ENCODE measurements around the gene PDE3B.
"Not testable (repeated sequence)": the region's sequence is repeated elsewhere in the genome, so short reads cannot be mapped to it uniquely, and the experiment has no call there.

The PDE3B gene

DNA sequence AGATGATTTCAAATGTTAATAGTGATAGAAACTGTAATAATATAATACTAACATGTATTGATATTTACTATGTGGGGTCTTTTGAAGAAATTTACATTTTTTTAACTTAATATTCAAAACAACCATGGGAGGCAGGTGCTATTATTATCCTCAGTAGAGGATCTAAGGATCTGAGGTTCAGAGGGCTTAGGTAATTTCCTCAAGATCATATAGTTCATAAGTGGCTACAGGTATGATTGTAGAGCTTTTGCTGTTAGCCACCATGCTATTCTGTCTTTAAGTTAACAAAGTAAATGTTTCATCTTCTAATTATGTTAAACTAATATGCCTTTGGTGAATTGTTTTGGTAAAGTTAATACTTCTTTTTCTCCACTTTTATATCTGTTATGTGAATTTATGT, 83.6 kb downstream of the PDE3B start:
- DNase-seq (ENCODE audit: low read depth), result no peak
- TF ChIP-seq, protein P1, sequence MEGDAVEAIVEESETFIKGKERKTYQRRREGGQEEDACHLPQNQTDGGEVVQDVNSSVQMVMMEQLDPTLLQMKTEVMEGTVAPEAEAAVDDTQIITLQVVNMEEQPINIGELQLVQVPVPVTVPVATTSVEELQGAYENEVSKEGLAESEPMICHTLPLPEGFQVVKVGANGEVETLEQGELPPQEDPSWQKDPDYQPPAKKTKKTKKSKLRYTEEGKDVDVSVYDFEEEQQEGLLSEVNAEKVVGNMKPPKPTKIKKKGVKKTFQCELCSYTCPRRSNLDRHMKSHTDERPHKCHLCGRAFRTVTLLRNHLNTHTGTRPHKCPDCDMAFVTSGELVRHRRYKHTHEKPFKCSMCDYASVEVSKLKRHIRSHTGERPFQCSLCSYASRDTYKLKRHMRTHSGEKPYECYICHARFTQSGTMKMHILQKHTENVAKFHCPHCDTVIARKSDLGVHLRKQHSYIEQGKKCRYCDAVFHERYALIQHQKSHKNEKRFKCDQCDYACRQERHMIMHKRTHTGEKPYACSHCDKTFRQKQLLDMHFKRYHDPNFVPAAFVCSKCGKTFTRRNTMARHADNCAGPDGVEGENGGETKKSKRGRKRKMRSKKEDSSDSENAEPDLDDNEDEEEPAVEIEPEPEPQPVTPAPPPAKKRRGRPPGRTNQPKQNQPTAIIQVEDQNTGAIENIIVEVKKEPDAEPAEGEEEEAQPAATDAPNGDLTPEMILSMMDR (conservative IDR thresholded peaks at IDR 0.05; ENCODE audit: low read depth, low read length), result no peak
- no peak overlapping the region for H3K4me3 ChIP-seq (ENCODE audit: low read length)

DNA sequence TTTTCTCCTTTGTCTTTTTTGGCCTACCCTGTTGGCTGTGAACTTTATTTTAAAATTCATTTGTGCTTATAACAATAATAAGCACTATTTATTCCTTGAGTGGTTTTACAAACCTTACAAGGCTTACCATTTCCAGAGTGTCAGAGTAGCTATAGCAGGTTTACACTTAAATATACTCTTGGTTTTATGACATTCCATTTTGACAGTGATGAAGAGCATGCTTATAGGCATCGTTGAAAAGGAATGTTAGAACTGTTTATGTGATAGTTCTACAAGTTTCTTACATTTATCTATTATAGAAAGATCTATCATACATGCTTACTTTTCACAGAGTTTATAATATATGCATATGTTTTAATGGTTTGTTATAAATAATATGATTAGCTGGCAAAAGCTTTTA, 84.1 kb downstream of the PDE3B start:
- DNase-seq (ENCODE audit: low read depth), result no peak
- H3K4me3 ChIP-seq (ENCODE audit: low read length), result no peak overlapping the region
- TF ChIP-seq, protein P1 (conservative IDR thresholded peaks at IDR 0.05; ENCODE audit: low read depth, low read length), result no peak

DNA sequence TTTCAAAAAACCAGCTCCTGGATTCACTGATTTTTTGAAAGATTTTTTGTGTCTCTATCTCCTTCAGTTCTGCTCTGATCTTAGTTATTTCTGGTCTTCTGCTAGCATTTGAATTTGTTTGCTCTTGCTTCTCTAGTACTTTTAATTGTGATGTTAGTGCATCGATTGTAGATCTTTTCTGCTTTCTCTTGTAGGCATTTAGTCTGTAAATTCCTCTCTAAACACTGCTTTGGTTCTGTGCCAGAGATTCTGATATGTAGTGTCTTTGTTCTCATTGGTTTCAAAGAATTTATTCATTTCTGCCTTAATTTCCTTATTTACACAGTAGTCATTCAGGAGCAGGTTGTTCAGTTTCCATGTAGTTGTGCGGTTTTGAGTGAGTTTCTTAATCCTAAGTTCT, 96.9 kb downstream of the PDE3B start:
- not testable (repeated sequence) for DNase-seq (ENCODE audit: low read depth)

DNA sequence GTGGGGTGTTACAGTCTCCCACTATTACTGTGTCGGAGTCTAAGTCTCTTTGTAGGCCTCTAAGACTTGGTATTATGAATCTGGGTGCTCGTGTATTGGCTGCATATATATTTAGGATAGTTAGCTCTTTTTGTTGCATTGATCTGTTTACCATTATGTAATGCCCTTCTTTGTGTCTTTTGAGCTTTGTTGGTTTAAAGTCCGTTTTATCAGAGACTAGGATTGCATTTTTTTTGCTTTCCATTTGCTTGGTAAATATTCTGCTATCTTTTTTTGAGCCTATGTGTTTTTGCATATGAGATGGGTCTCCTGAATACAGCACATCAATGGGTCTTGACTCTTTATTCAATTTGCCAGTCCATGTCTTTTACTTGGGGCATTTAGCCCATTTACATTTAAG, 97.6 kb downstream of the PDE3B start:
- no peak overlapping the region for H3K4me3 ChIP-seq (ENCODE audit: low read length)
- TF ChIP-seq, protein P1 (conservative IDR thresholded peaks at IDR 0.05; ENCODE audit: low read depth, low read length), result no peak
- DNase-seq (ENCODE audit: low read depth), result no peak

More for the DNA sequence above, 96.9 kb downstream of the PDE3B start:
- not testable (repeated sequence) for H3K4me3 ChIP-seq (ENCODE audit: low read length)

DNA sequence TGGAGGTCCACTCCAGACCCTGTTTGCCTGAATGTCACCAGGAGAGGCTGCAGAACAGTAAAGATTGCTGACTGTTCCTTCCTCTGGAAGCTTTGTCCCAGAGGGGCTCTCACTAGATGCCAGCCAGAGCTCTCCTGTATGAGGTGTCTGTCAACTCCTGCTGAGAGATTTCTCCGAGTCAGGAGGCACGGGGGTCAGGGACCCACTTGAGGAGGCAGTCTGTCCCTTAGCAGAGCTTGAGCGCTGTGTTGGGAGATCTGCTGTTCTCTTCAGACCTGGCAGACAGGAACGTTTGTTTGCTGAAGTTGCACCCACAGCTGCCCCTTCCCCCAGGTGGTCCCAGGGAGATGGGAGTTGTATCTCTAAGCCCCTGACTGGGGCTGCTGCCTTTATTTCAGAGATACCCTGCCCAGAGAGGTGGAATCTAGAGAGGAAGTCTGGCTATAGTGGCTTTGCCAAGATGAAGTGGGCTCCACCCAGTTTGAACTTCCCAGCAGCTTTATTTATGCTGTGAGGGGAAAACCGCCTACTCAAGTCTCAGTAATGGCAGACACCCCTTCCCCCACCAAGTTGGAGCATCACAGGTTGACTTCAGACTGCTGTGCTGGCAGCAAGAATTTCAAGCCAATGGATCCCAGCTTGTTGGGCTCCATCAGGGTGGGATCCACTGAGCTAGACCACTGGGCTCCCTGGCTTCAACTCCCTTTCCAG, 99.4 kb downstream of the PDE3B start:
- H3K4me3 ChIP-seq (ENCODE audit: low read length), result no peak overlapping the region
- TF ChIP-seq, protein P1 (conservative IDR thresholded peaks at IDR 0.05; ENCODE audit: low read depth, low read length), result no peak
- DNase-seq (ENCODE audit: low read depth), result no peak

DNA sequence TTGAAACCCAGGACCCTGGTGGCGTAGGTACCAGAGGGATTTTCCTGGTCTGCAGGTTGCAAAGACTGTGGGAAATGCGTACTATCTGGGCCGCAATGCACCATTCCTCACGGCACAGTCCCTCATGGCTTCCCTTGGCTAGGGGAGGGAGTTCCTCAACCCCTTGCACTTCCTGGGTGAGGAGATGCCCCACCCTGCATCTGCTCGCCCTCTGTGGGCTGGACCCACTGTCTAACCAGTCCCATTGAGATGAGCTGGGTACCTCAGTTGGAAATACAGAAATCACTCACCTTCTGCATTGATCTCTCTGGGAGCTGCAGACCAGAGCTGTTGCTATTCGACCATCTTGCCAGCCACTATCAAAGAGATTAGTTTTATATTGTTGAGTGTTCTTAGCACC, 100.1 kb downstream of the PDE3B start:
- H3K4me3 ChIP-seq (ENCODE audit: low read length); DNase-seq (ENCODE audit: low read depth): not testable (repeated sequence)

DNA sequence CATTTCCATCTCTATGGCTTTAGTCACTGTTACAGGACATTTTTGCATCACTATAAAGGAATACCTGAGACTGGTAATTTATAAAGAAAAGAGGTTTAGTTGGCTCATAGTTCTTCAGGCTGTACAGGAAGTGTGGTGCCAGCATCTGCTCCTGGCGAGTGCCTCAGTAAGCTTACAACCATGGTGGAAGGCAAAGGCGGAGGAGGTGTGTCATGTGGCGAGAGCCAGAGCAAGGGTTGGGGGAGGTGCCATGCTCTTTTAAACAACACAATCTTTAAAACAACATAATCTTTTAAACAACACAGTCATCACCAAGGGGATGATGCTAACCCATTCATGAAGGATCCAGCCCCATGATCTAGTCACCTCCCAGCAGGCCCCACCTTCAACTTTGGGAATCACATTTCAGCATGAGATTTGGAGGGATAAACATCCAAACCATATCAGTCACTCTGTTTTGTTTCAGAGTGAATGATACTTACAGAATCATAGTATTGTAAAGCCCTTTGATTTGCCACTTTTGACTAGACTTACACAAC, 103.3 kb downstream of the PDE3B start:
- DNase-seq (ENCODE audit: low read depth), result no peak
- H3K4me3 ChIP-seq (ENCODE audit: low read length), result no peak overlapping the region
- TF ChIP-seq, protein P1 (conservative IDR thresholded peaks at IDR 0.05; ENCODE audit: low read depth, low read length), result no peak

DNA sequence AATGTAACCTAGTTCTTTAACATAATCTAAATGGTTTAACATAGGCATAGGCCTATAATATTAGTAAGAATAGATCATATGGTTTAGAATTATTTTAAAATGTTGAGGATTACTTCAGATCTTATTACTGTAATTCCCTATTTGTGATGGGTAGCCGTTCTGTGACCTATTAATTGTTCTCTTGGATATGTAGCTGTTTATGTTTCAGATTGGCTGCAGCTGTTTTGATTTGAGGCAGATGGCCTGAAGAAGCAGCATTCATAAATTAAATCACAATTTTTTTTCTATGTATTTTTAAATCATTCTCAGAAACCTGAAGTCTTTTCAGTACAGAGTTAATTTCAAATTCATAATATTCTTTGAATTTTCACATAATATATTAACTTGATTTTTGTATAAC, 104.5 kb downstream of the PDE3B start:
- TF ChIP-seq, protein P1 (conservative IDR thresholded peaks at IDR 0.05; ENCODE audit: low read depth, low read length), result no peak
- DNase-seq (ENCODE audit: low read depth), result no peak
- H3K4me3 ChIP-seq (ENCODE audit: low read length), result no peak overlapping the region

All from retinal pigment epithelial cell (primary cell).